Stimulated activated CD8-positive, alpha-beta memory T cell treated with anti-CD3 and anti-CD28 coated beads, Interleukin-4, amount 100 ng/mL, for 1 hour (primary cell): Measurements from ENCODE around the gene NUP35.

Experiments used
- DNase-seq, 2 donors: peaks; one replicate each; pipeline ENCODE4 v3.0.0-alpha.2; 2020; ENCODE audit warnings: low read depth in 2 of 2, low spot score in 1 of 2

The NUP35 gene

GRCh38 chr2:183207110-183207509 lies 82.9 kb downstream of the NUP35 start:
- DNase-seq = no peak

GRCh38 chr2:183209395-183210028 lies 85.3 kb downstream of the NUP35 start:
- DNase-seq = no peak
